Motor neuron (in vitro differentiated cells): ENCODE data around the gene HSBP1. TPM values are rescaled to one million over a fixed set of nuclear protein-coding genes. Genes with fewer than 3 reads are reported as not detected.

Experiments
- ATAC-seq, 8 experiments: fragments of 200-7000 bp; cut with Tn5 transposase; replicated peaks in 6 of 8; 2 replicates each; pipeline ENCODE4 v1.8.0; 2021; ENCODE audit warnings: mild to moderate bottlenecking in 8 of 8, moderate library complexity in 8 of 8
- H3K27ac ChIP-seq, 2 donors: fragments of 250-450 bp; sonication (Bioruptor Pico); 2 replicates each; pipeline ENCODE4 v1.9.0; 2021; ENCODE audit warnings: antibody characterized with exemption in 2 of 2, mild to moderate bottlenecking in 2 of 2, moderate library complexity in 1 of 2
- H3K4me1 ChIP-seq, 2 donors: fragments of 250-450 bp; sonication (Bioruptor Pico); replicated peaks in 1 of 2; 2 replicates each; pipeline ENCODE4 v1.6.1; 2021; ENCODE audit warnings: antibody characterized with exemption in 2 of 2, mild to moderate bottlenecking in 2 of 2, moderate library complexity in 1 of 2
- H3K4me3 ChIP-seq, 5 donors: fragments of 250-450 bp; sonication (Bioruptor Pico); 2 replicates each; pipeline ENCODE4 v1.9.0; 2021; ENCODE audit warnings: antibody characterized with exemption in 5 of 5, mild to moderate bottlenecking in 5 of 5, moderate library complexity in 4 of 5
- WGBS, 10 experiments: fragments of 450-650 bp; shearing (Covaris generic); methylation state at CpG; one replicate each; pipeline ENCODE4 v1.0.0; 2022; 5-methylcytosine and 5-hydroxymethylcytosine counted together
- in situ Hi-C, 9 experiments: fragments of 400-800 bp; cut with MboI; loops; one replicate each; pipeline ENCODE4 v1.15.0; 2021; ENCODE audit warnings: low sequenced_read_pairs in 9 of 9, low pct_unique_long_range_greater_than_20kb in 2 of 9; ENCODE audit not compliant: unreplicated experiment in 9 of 9
- total RNA-seq, 8 experiments: library from RNA; unstranded; fragments of 300-600 nt; gene quantifications; 2 replicates each; pipeline versions ENCODE4 v1.2.3 to v1.2.4, GENCODE V29; 2022

HSBP1 gene
- total RNA-seq, 8 experiments from 2014 or later = 105 to 240 (median 153) TPM

- Histone ChIP-seq H3K4me3 (no peak overlapping the region), H3K4me1 (peaks cover 23 to 39% of the 10 kb centered on the region in 2 donors), H3K27ac (no peak overlapping the region)
- in situ Hi-C loops = no loop called here
- WGBS, 10 experiments = 13 to 100% (median 70%) methylated on average over 1 to 5 of the region's 5 CpGs; no CpG with 5 or more reads in 1 of the 10 experiments
- peak in 5 of 8 experiments; percentile 17 to 78 (median 31) for ATAC-seq
Measured at GRCh38 chr16:83850947-83851346, 43.2 kb downstream of the HSBP1 start.

DNA sequence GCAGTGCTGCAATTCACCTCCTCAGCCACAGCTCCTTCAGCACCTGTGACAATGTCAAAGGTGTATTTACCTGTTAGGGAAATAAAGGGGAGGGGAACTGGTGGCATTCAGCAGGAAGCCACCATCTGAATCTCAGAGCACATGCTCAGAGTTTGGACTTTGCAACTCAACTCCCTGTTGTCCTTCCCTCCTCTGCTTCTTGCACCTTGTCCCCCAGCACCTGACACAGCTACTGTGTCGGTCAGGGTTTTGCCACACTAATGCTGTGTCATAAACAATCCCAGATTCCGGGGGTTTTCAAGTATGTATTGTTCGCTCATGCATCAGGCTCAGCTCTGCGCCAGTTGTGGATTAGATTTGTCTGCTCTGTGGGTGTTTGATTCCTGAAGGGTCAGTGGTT lies 43.7 kb downstream of the HSBP1 start:
- H3K27ac ChIP-seq = no peak overlapping the region
- 31 to 100% (median 76%) methylated on average over 1 to 4 of the region's 4 CpGs; no CpG with 5 or more reads in 4 of the 10 experiments for WGBS, 10 experiments
- no peak for ATAC-seq
- H3K4me1 ChIP-seq = peaks cover 25 to 45% of the 10 kb centered on the region in 2 donors
- in situ Hi-C loops = no loop called here
- no peak overlapping the region for H3K4me3 ChIP-seq

GRCh38 chr16:83852774-83853173 lies 45.0 kb downstream of the HSBP1 start:
- 72 to 96% (median 90%) methylated on average over 1 to 11 of the region's 11 CpGs; no CpG with 5 or more reads in 3 of the 10 experiments for WGBS, 10 experiments
- Histone ChIP-seq H3K27ac (no peak overlapping the region), H3K4me3 (no peak overlapping the region), H3K4me1 (peaks cover 30 to 45% of the 10 kb centered on the region in 2 donors)
- ATAC-seq = no peak
- in situ Hi-C loops = no loop called here

DNA sequence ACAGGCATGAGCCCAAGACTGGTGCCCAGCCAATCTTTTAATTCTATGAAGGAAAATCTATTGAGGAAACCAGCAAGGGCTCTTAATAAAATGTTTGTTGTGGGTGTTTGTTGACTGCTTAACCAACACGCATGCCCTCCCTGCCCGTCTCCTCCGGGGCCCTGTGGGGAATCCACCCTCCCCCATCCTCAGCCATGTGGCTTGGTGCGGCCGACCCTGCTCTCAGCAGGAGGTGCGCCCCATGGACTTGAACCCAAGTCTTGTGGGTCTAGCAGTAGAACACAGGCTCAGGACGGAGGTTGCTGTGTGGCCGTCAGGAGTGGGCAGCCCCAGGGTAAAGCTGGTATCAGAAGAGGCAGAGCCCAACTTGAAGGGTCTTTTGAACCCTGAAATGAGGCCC lies 46.1 kb downstream of the HSBP1 start:
- no peak for ATAC-seq
- 100% methylated on average over 3 of the region's 8 CpGs; no CpG with 5 or more reads in 9 of the 10 experiments for WGBS, 10 experiments
- in situ Hi-C loops = no loop called here

DNA sequence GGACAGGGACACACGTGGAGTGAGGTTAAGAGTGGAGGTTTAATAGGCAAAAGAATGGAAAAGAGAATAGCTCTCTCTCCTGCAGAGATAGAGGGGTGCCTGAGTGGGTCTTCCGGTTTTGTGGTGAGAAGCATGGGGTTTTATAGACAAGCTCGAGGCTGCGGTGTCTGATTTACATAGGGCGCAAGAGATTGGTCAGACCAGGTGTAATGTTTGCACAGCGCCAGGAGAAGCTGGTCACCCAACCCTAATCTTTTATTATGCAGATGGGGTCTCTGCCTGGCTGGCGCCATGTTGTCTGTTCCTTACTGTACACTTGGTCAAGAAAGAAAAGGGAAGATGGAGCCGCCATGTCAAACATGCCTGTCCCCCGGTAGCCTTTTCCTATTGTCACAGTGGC lies 46.6 kb downstream of the HSBP1 start:
- H3K4me1 ChIP-seq = peaks cover 29 to 31% of the 10 kb centered on the region in 2 donors
- WGBS, 10 experiments = 59 to 100% (median 69%) methylated on average over 1 to 5 of the region's 9 CpGs; no CpG with 5 or more reads in 2 of the 10 experiments
- H3K4me3 ChIP-seq = no peak overlapping the region
- in situ Hi-C loops = no loop called here
- no peak for ATAC-seq
- H3K27ac ChIP-seq = no peak overlapping the region

More for the DNA sequence above, 46.1 kb downstream of the HSBP1 start:
- H3K4me1 ChIP-seq = peaks cover 30 to 36% of the 10 kb centered on the region in 2 donors
- no peak overlapping the region for H3K4me3 ChIP-seq
- no peak overlapping the region for H3K27ac ChIP-seq

DNA sequence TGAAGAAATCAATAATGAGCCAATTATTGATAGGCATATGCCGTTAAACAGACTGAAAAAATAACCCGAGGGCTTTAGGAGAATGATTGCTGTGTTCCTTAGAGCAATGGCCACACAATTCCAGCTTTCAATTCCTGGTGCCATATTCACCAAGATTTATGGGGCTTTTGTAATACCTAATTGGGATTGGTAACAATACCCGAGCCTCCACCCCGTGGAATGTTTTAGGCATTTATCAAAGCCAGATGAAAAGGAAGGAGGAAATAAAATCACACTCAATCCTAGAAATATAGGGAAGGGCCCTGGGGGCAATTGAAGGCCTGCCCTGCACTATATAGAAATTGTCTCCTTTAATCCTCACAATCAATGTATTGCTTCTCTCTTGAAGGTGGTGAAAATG lies 49.0 kb downstream of the HSBP1 start:
- WGBS, 10 experiments = 0 to 60% (median 10%) methylated on average over 1 to 4 of the region's 4 CpGs; no CpG with 5 or more reads in 3 of the 10 experiments
- peak in 5 of 8 experiments; percentile 45 to 78 (median 76) for ATAC-seq
- in situ Hi-C loops = no loop called here

DNA sequence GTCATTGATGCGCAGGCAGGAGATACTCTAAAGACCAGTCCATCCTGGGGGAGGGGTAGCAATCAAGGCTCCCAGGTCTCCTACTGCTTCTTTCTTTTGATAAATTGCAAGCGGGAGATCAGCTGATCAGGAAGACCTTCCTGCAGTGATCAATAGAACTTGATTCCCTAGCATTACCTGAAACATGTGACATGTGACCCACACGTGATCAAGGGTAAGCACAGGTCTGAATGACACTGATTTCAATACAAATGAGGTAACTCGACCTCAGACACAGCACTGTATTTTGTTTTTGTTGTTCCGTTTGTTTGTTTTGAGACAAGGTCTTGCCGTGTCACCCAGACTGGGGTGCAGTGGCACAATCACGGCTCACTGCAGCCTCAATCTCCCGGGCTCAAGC lies 51.5 kb downstream of the HSBP1 start:
- no peak overlapping the region for H3K27ac ChIP-seq
- H3K4me3 ChIP-seq = no peak overlapping the region
- H3K4me1 ChIP-seq = peaks cover 16 to 18% of the 10 kb centered on the region in 2 donors
- ATAC-seq = no peak
- WGBS, 10 experiments = 0 to 100% (median 86%) methylated on average over 1 to 6 of the region's 8 CpGs; no CpG with 5 or more reads in 3 of the 10 experiments
- in situ Hi-C loops = no loop called here

More for the DNA sequence above, 49.0 kb downstream of the HSBP1 start:
- H3K4me1 ChIP-seq = peaks cover 16 to 18% of the 10 kb centered on the region in 2 donors
- H3K4me3 ChIP-seq = no peak overlapping the region
- H3K27ac ChIP-seq = no peak overlapping the region

GRCh38 chr16:83862661-83863060 lies 54.9 kb downstream of the HSBP1 start:
- Histone ChIP-seq H3K4me3 (no peak overlapping the region), H3K27ac (no peak overlapping the region), H3K4me1 (peaks cover 0 to 8% of the 10 kb centered on the region in 2 donors)
- ATAC-seq = no peak
- WGBS, 10 experiments = 20 to 100% (median 87%) methylated on average over 1 to 7 of the region's 7 CpGs
- in situ Hi-C loops = no loop called here

- Histone ChIP-seq H3K4me1 (peaks cover 0 to 8% of the 10 kb centered on the region in 2 donors), H3K4me3 (no peak overlapping the region), H3K27ac (no peak overlapping the region)
- in situ Hi-C loops = no loop called here
- WGBS, 10 experiments = 13 to 100% (median 67%) methylated on average over 1 of the region's 1 CpG; no CpG with 5 or more reads in 5 of the 10 experiments
- no peak for ATAC-seq
Measured at GRCh38 chr16:83863682-83864081, 55.9 kb downstream of the HSBP1 start.

Other genes with a start within 250 kb of the HSBP1 start
- gene MLYCD, start 91.1 kb downstream of the HSBP1 start, total RNA-seq = 10 to 100 TPM in 1 of 8 experiments, 1 to 10 TPM in 7; 2.0 to 10.2 (median 3.0) TPM
- 10 to 100 TPM in 1 of 8 experiments, 1 to 10 TPM in 6, under 1 TPM in 1; 0.92 to 14.8 (median 2.0) TPM for gene OSGIN1, start 145.3 kb downstream of the HSBP1 start, total RNA-seq
- gene NECAB2, start 160.3 kb downstream of the HSBP1 start, total RNA-seq = 10 to 100 TPM in 1 of 8 experiments, 1 to 10 TPM in 6, under 1 TPM in 1; 0.63 to 23.4 (median 2.6) TPM
- 1 to 10 TPM in 3 of 8 experiments, under 1 TPM in 1, not detected in 4; 0.27 to 1.9 (median 1.5) TPM for gene SLC38A8, start 234.8 kb downstream of the HSBP1 start, total RNA-seq